GM21447 (cell line): ENCODE data around the gene TUBGCP6.

Source experiments
- ATAC-seq: cut with Tn5 transposase; IDR thresholded peaks from one replicate; pipeline ENCODE4 v1.9.1; 2021; ENCODE audit not compliant: unreplicated experiment

TUBGCP6 gene

GRCh38 chr22:50199251-50199721 is 45.5 kb downstream of the TUBGCP6 start:
- no peak for ATAC-seq

- no peak for ATAC-seq
Observed at GRCh38 chr22:50198624-50199017, 46.2 kb downstream of the TUBGCP6 start.

DNA sequence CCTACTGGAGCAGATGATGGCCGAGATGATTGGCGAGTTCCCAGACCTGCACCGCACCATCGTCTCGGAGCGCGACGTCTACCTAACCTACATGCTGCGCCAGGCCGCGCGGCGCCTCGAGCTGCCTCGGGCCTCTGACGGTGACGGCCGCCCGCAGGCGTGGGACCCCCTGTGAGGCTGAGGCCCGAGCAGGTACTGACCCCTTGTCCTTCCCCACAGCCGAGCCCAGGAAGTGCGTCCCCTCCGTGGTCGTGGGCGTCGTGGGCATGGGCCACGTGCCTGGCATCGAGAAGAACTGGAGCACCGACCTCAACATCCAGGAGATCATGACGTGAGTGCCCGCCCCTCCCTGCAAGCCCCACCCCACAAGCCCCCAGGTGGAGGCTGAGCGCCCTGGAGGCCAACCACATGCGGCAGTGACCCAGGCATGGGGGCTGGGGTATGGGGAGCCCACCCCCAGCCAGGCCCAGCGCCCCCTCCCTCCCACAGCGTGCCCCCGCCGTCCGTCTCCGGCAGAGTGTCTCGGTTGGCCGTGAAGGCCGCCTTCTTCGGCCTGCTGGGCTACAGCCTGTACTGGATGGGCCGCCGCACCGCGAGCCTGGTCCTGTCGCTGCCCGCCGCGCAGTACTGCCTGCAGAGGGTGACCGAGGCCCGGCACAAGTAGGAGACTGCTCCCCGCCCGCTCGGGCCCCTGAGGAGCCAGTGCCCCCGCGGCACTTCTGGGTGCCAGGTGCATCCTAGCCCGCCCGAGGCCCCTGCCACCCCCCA is 46.8 kb downstream of the TUBGCP6 start:
- no peak for ATAC-seq

- no peak for ATAC-seq
Observed at GRCh38 chr22:50197000-50197800, 47.6 kb downstream of the TUBGCP6 start.

- ATAC-seq = no peak
Observed at GRCh38 chr22:50196256-50196655, 48.6 kb downstream of the TUBGCP6 start.

- no peak for ATAC-seq
Observed at GRCh38 chr22:50194037-50194805, 50.6 kb downstream of the TUBGCP6 start.

GRCh38 chr22:50193621-50194020 is 51.2 kb downstream of the TUBGCP6 start:
- no peak for ATAC-seq

GRCh38 chr22:50192436-50193204 is 52.2 kb downstream of the TUBGCP6 start:
- no peak for ATAC-seq

GRCh38 chr22:50190941-50191741 is 53.7 kb downstream of the TUBGCP6 start:
- peak; percentile 26 for ATAC-seq

DNA sequence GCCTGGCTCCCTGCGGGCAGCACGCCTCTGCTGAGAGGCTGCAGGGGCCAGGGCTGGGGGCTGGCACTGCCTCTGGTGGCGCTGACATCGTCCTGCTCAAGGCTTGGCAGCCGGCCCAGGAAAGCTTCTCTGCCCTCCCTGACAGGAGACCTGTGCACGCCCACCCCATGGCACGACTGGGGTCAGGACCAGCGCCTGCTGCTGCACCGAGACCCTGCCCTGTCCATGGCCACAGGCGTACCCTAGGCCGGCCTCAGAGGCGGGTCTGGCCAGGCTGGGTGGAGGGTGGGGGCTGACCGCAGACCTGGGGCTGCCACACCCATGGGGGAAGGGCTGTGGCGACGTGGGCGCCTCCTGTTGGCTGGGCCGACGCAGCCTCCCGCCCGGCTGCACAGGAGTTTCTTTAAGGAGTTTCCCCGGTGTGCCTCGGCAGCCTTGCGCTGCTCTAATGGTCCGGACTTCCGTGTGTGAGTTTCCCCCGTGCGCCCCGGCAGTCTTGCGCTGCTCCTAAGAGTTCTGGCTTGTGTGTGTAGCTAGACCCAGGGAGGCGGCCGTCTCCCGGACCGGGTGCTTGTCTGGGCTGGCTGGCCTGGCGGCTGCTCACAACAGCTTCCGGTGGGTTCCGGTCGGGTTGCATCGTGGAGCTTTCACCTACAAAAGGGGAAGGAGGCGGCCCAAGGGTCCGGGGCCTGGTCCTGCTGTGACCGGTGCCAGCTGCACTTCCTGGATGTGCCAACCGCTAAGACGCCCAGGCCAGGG is 54.5 kb downstream of the TUBGCP6 start:
- ATAC-seq = peak; percentile 34

GRCh38 chr22:50189849-50190181 is 55.0 kb downstream of the TUBGCP6 start:
- ATAC-seq = no peak

DNA sequence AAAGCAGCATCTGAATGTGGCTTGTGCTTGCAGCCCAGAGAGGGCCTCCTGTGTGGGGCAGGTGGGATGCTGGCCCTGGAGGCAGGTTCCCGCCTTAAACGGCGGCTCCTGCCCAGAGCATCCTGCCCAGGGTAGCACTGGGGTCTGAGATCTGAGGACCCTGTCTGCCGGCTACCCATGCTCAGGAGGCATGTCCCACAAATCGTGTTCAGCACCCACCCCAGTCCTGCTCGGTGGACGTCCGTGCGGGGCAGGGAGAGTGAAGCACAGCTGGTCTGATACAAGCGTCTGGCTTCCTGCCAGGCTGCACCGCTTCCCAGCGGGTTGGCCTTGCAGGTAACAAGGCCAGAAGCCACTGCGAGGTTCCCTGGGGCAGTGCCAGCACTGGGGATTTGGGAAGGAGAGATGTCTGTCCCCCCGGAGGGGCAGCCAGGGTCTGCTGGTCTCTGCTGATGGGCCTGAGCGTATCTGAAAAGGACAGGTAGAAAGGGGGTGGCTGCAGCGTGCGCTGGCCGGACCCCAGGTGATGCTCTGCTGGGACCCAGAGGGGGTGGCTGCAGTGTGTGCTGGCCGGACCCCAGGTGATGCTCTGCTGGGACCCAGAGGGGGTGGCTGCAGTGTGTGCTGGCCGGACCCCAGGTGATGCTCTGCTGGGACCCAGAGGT is 55.5 kb downstream of the TUBGCP6 start:
- no peak for ATAC-seq

GRCh38 chr22:50188356-50188755 is 56.5 kb downstream of the TUBGCP6 start:
- ATAC-seq = no peak

GRCh38 chr22:50186761-50187523 is 57.9 kb downstream of the TUBGCP6 start:
- no peak for ATAC-seq

GRCh38 chr22:50186181-50186714 is 58.6 kb downstream of the TUBGCP6 start:
- no peak for ATAC-seq

DNA sequence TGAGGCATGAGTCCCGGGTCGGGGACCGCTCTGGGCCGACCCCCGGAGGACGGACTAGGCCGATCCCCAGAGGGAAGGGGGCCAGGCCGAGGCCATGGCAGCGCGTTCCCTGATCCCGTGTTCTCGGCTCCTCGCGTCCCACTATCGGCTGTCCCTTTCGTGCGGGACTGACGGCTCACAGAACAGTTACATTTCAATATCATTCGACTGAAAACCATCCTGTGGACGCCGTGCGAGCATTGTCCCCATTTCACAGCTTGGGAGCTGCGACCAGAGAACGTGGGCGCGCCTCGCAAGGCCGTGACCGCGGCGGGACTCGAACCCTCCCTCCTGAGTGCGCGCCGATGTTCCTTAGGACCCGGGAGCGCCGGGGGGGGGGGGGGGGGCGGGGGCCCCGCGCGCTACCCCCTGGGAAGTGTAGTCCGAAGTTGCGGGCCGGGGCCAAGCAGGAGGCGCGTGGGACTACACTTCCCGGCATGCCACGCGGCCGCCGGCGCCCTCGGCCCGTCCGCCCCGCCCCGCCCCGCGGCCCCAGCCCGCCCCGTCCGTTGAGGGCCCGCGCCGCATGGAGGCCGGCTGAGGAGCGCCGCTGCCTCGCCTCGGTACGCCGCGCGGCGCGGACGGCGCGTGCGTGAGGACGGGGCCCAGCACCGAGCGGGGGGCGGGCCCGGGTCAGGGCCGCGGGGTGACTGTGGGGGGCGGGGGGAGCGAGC is 59.3 kb downstream of the TUBGCP6 start, which contains the start of gene TRABD:
TRABD (plus strand) TSS at position 539 of the 713 bp plus-strand sequence. CDS start 7,148 bp downstream, outside the sequence.
- no peak for ATAC-seq

GRCh38 chr22:50184902-50185374 is 59.9 kb downstream of the TUBGCP6 start:
- ATAC-seq = no peak
